Loucy (cell line): ENCODE measurements around the gene OGT.

Experiments
- H2AFZ ChIP-seq: fragments of 200-600 bp; sonication (generic); 2 replicates; pipeline ENCODE4 v1.6.0; 2016; ENCODE audit warnings: antibody characterized with exemption, mild to moderate bottlenecking, low read length, moderate library complexity
- H3F3A ChIP-seq: fragments of 200-600 bp; 2 replicates; pipeline ENCODE4 v1.6.0; 2016; ENCODE audit warnings: antibody characterized with exemption, low read depth, mild to moderate bottlenecking
- H3K27me3 ChIP-seq: fragments of 200-600 bp; sonication (generic); 2 replicates; pipeline ENCODE4 v1.6.1; 2014; ENCODE audit warnings: low read length, mild to moderate bottlenecking; ENCODE audit not compliant: insufficient read depth, poor library complexity, severe bottlenecking
- H3K36me3 ChIP-seq: fragments of 200-600 bp; sonication (generic); 2 replicates; pipeline ENCODE4 v1.6.1; 2016; ENCODE audit warnings: low read length; ENCODE audit not compliant: insufficient read depth
- H3K4me1 ChIP-seq: fragments of 200-600 bp; sonication (generic); 2 replicates; pipeline ENCODE4 v1.5.1; 2014; ENCODE audit warnings: low read length, mild to moderate bottlenecking; ENCODE audit not compliant: insufficient read depth, poor library complexity, severe bottlenecking
- H3K4me2 ChIP-seq: fragments of 200-600 bp; sonication (generic); 2 replicates; pipeline ENCODE4 v1.6.0; 2014; ENCODE audit warnings: antibody characterized with exemption, low read length, low read depth, mild to moderate bottlenecking; ENCODE audit not compliant: poor library complexity, severe bottlenecking
- H3K4me3 ChIP-seq: fragments of 200-600 bp; sonication (generic); 2 replicates; pipeline ENCODE4 v1.5.1; 2014; ENCODE audit warnings: low read length, mild to moderate bottlenecking, mixed read lengths; ENCODE audit not compliant: poor library complexity, severe bottlenecking
- H3K79me2 ChIP-seq: fragments of 200-600 bp; sonication (generic); 2 replicates; pipeline ENCODE4 v1.6.1; 2014; ENCODE audit warnings: low read length; ENCODE audit not compliant: insufficient read depth
- H3K9ac ChIP-seq: fragments of 200-600 bp; sonication (generic); 2 replicates; pipeline ENCODE4 v1.6.0; 2014; ENCODE audit warnings: mild to moderate bottlenecking, low read depth, low read length, moderate library complexity; ENCODE audit not compliant: poor library complexity, severe bottlenecking
- H3K9me2 ChIP-seq: fragments of 200-600 bp; sonication (generic); replicated peaks from 2 replicates; pipeline ENCODE4 v1.6.1; 2016; ENCODE audit warnings: low read depth, low read length, mixed read lengths
- H3K9me3 ChIP-seq: fragments of 200-600 bp; sonication (generic); 2 replicates; pipeline ENCODE4 v1.6.1; 2014; ENCODE audit warnings: mild to moderate bottlenecking, antibody characterized with exemption, low read length, low read depth; ENCODE audit not compliant: insufficient read depth
- H4K20me1 ChIP-seq: fragments of 200-600 bp; sonication (generic); 2 replicates; pipeline ENCODE4 v1.6.0; 2014; ENCODE audit warnings: antibody characterized with exemption, low read length, mild to moderate bottlenecking; ENCODE audit not compliant: insufficient read depth, poor library complexity, severe bottlenecking
- EZH2phosphoT487 ChIP-seq: fragments of 200-600 bp; IDR thresholded peaks from 2 replicates; pipeline ENCODE4 v1.6.1; 2018; ENCODE audit warnings: antibody characterized with exemption, mild to moderate bottlenecking, moderate library complexity, borderline replicate concordance
- TF ChIP-seq, protein P1 (sequence below): fragments of 200-600 bp; sonication (generic); conservative IDR thresholded peaks from 2 replicates; pipeline ENCODE4 v1.5.1; 2014; ENCODE audit warnings: mild to moderate bottlenecking, antibody characterized with exemption, low read length

OGT gene

GRCh38 chrX:71534773-71535544 is 2.1 kb downstream of the OGT start:
- Histone ChIP-seq H3K4me2 (peak overlapping the region; percentile 93), H4K20me1 (peaks cover 51% of the 10 kb centered on the region), H3K36me3 (peaks cover 17% of the 10 kb centered on the region; the same call in 1 of the 2 replicates), H3K4me1 (peaks cover 20% of the 10 kb centered on the region), H3K79me2 (peaks cover 84% of the 10 kb centered on the region), H2AFZ (no peak overlapping the region), H3K9me2 (no peaks in the 10 kb centered on the region), H3K9ac (peak overlapping the region; percentile 95), H3K4me3 (peak overlapping the region; percentile 88), H3K9me3 (no peaks in the 10 kb centered on the region), H3K27me3 (no peaks in the 10 kb centered on the region), H3F3A (no peaks in the 10 kb centered on the region)
- TF ChIP-seq, protein P1, sequence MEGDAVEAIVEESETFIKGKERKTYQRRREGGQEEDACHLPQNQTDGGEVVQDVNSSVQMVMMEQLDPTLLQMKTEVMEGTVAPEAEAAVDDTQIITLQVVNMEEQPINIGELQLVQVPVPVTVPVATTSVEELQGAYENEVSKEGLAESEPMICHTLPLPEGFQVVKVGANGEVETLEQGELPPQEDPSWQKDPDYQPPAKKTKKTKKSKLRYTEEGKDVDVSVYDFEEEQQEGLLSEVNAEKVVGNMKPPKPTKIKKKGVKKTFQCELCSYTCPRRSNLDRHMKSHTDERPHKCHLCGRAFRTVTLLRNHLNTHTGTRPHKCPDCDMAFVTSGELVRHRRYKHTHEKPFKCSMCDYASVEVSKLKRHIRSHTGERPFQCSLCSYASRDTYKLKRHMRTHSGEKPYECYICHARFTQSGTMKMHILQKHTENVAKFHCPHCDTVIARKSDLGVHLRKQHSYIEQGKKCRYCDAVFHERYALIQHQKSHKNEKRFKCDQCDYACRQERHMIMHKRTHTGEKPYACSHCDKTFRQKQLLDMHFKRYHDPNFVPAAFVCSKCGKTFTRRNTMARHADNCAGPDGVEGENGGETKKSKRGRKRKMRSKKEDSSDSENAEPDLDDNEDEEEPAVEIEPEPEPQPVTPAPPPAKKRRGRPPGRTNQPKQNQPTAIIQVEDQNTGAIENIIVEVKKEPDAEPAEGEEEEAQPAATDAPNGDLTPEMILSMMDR, result no peak
- TF ChIP-seq EZH2phosphoT487, result no peak

GRCh38 chrX:71536285-71536684 is 3.4 kb downstream of the OGT start:
- Histone ChIP-seq H4K20me1 (peaks cover 63% of the 10 kb centered on the region), H3K36me3 (peaks cover 21% of the 10 kb centered on the region; the same call in 1 of the 2 replicates), H3K27me3 (no peaks in the 10 kb centered on the region), H3K4me1 (peaks cover 27% of the 10 kb centered on the region), H3K4me3 (peak overlapping the region; percentile 88), H3K9ac (peak overlapping the region; percentile 95), H3K79me2 (peaks cover 96% of the 10 kb centered on the region), H3F3A (no peaks in the 10 kb centered on the region), H3K4me2 (peak overlapping the region; percentile 93), H2AFZ (no peak overlapping the region), H3K9me2 (no peaks in the 10 kb centered on the region), H3K9me3 (no peaks in the 10 kb centered on the region)
- TF ChIP-seq, protein P1, result no peak
- TF ChIP-seq EZH2phosphoT487, result no peak

DNA sequence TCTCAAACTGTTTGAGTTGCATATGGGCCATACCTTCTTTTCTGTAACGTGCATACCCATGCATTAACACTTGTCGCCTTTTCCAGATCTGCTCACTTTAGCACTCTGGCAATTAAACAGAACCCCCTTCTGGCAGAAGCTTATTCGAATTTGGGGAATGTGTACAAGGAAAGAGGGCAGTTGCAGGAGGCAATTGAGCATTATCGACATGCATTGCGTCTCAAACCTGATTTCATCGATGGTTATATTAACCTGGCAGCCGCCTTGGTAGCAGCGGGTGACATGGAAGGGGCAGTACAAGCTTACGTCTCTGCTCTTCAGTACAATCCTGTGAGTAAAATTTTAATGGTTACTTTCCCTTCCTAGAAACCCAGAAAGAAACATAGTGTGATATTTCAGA is 4.8 kb downstream of the OGT start:
- TF ChIP-seq, protein P1, result no peak
- TF ChIP-seq EZH2phosphoT487, result no peak
- peak overlapping the region; percentile 51 for H3K9ac ChIP-seq
- peaks cover 33% of the 10 kb centered on the region for H3K4me1 ChIP-seq
- no peaks in the 10 kb centered on the region for H3K9me3 ChIP-seq
- no peaks in the 10 kb centered on the region for H3K27me3 ChIP-seq
- H3K4me3 ChIP-seq, result peak overlapping the region; percentile 88
- H3K79me2 ChIP-seq, result peaks cover 99% of the 10 kb centered on the region
- H3K9me2 ChIP-seq, result no peaks in the 10 kb centered on the region
- H3F3A ChIP-seq, result no peaks in the 10 kb centered on the region
- peaks cover 29% of the 10 kb centered on the region; the same call in 1 of the 2 replicates for H3K36me3 ChIP-seq
- no peak overlapping the region for H2AFZ ChIP-seq
- peaks cover 77% of the 10 kb centered on the region for H4K20me1 ChIP-seq
- peak overlapping the region; percentile 93 for H3K4me2 ChIP-seq
